A549 (cell line): Measurements from ENCODE around the gene MRPS22. TPM values are rescaled to one million over a fixed set of nuclear protein-coding genes. Genes with fewer than 3 reads are reported as not detected.

Source experiments
- ATAC-seq, 2 experiments: fragments of 200-7000 bp in 1 of 2; fragments of >200 bp in 1 of 2; cut with Nextera tagmentation in 1 of 2; cut with Tn5 transposase in 1 of 2; 3 replicates each; pipeline versions ENCODE4 v1.8.0 to v1.9.1; 2018 to 2020; ENCODE audit warnings: mild to moderate bottlenecking in 1 of 2, moderate library complexity in 1 of 2
- CTCF ChIA-PET: fragments of 300-600 bp; sonication (Branson Sonifier 250); formaldehyde crosslinking; extraction: SDS; loops from one replicate; lab custom pipeline; 2021; ENCODE audit warnings: antibody characterized with exemption, inconsistent platforms; lab: Yijun Ruan, JAX
- POLR2A ChIA-PET: fragments of 350-600 bp; formaldehyde crosslinking; extraction: SDS; loops from one replicate; lab custom pipeline; 2021; ENCODE audit warnings: antibody characterized with exemption, inconsistent platforms; lab: Yijun Ruan, JAX
- DNase-seq, 2 experiments: peaks; one replicate each; pipeline versions ENCODE4 v3.0.0 to v3.0.0-alpha.2; 2011 to 2016; ENCODE audit warnings: low read depth in 1 of 2, low spot score in 1 of 2
- FAIRE-seq: peaks from 2 replicates; lab custom pipeline; 2011; peaks lifted over from hg19 to GRCh38; lab: Jason Lieb, UNC
- H3K27ac ChIP-seq, 2 experiments: fragments of >200 bp; sonication (Bioruptor Twin); formaldehyde crosslinking; 3 replicates each; pipeline ENCODE4 v1.5.1; 2016 to 2017
- H3K4me1 ChIP-seq: fragments of >200 bp; sonication (Bioruptor Twin); formaldehyde crosslinking; 3 replicates; pipeline ENCODE4 v1.6.1; 2016
- H3K4me2 ChIP-seq: fragments of >200 bp; sonication (Bioruptor Twin); formaldehyde crosslinking; 3 replicates; pipeline ENCODE4 v1.6.1; 2016
- H3K4me3 ChIP-seq: fragments of >200 bp; sonication (Bioruptor Twin); formaldehyde crosslinking; 3 replicates; pipeline ENCODE4 v1.5.1; 2016
- H3K9me3 ChIP-seq: fragments of >200 bp; sonication (Bioruptor Twin); formaldehyde crosslinking; 3 replicates; pipeline ENCODE4 v1.6.1; 2016
- CBX2 ChIP-seq: fragments of 200-600 bp; sonication (generic); IDR thresholded peaks from 2 replicates; pipeline ENCODE4 v1.6.1; 2016; ENCODE audit warnings: low read depth, mild to moderate bottlenecking, borderline replicate concordance
- CBX8 ChIP-seq: fragments of 200-600 bp; sonication (generic); IDR thresholded peaks from 2 replicates; pipeline ENCODE4 v1.6.1; 2016
- CEBPB ChIP-seq, 2 experiments: fragments of >200 bp in 1 of 2; sonication (Bioruptor Twin) in 1 of 2; formaldehyde crosslinking in 1 of 2; IDR thresholded peaks; 2 replicates each; pipeline ENCODE4 v1.6.1; 2012 to 2016
- CHD2 ChIP-seq: fragments of 150-350 bp; IDR thresholded peaks from 2 replicates; pipeline ENCODE4 v1.6.1; 2014; ENCODE audit warnings: low read length; ENCODE audit not compliant: partially characterized antibody
- EHF ChIP-seq: fragments of 250-450 bp; sonication (Bioruptor Pico); IDR thresholded peaks from 2 replicates; pipeline ENCODE4 v1.5.0; 2020; ENCODE audit warnings: mild to moderate bottlenecking
- ESRRA ChIP-seq: fragments of 150-350 bp; IDR thresholded peaks from 2 replicates; pipeline ENCODE4 v1.6.1; 2014; ENCODE audit warnings: mild to moderate bottlenecking, low read length, borderline replicate concordance
- FOXS1 ChIP-seq: fragments of 250-450 bp; sonication (Bioruptor Pico); IDR thresholded peaks from 2 replicates; pipeline ENCODE4 v1.5.0; 2020; ENCODE audit warnings: mild to moderate bottlenecking, moderate library complexity
- HEYL ChIP-seq: fragments of 250-450 bp; sonication (Bioruptor Pico); IDR thresholded peaks from 2 replicates; pipeline ENCODE4 v1.8.0; 2021; ENCODE audit warnings: mild to moderate bottlenecking, moderate library complexity
- HOXA7 ChIP-seq: fragments of 250-450 bp; sonication (Bioruptor Pico); IDR thresholded peaks from 2 replicates; pipeline ENCODE4 v1.5.0; 2020; ENCODE audit warnings: mild to moderate bottlenecking, moderate library complexity
- HOXB5 ChIP-seq: fragments of 250-450 bp; sonication (Bioruptor Pico); IDR thresholded peaks from 2 replicates; pipeline ENCODE4 v1.5.0; 2020; ENCODE audit warnings: mild to moderate bottlenecking, moderate library complexity
- JUN ChIP-seq, 2 experiments: fragments of >200 bp; sonication (Bioruptor Twin); formaldehyde crosslinking; IDR thresholded peaks; 2 replicates in 1 of 2; 3 replicates in 1 of 2; pipeline ENCODE4 v1.6.1; 2016 to 2017
- KDM1A ChIP-seq: fragments of 200-600 bp; sonication (generic); IDR thresholded peaks from 2 replicates; pipeline ENCODE4 v1.6.1; 2016; ENCODE audit warnings: low read depth, mild to moderate bottlenecking
- NFE2L2 ChIP-seq: fragments of 150-350 bp; conservative IDR thresholded peaks from 2 replicates; pipeline ENCODE4 v1.6.1; 2014; ENCODE audit warnings: low read length
- NPAS2 ChIP-seq: fragments of 250-450 bp; sonication (Bioruptor Pico); IDR thresholded peaks from 2 replicates; pipeline ENCODE4 v1.8.0; 2022; ENCODE audit warnings: mild to moderate bottlenecking, moderate library complexity, borderline replicate concordance
- NR3C1 ChIP-seq: fragments of >200 bp; sonication (Bioruptor Twin); formaldehyde crosslinking; IDR thresholded peaks from 3 replicates; pipeline ENCODE4 v1.6.1; 2017
- POLR2A ChIP-seq: IDR thresholded peaks from 2 replicates; pipeline ENCODE4 v1.6.1; 2012; ENCODE audit warnings: mild to moderate bottlenecking, low read length
- POLR2AphosphoS2 ChIP-seq: conservative IDR thresholded peaks from 2 replicates; pipeline ENCODE4 v1.6.1; 2012; ENCODE audit warnings: low read length, improper control_type of control experiment, inconsistent platforms
- RAD21 ChIP-seq, 2 experiments: fragments of >200 bp in 1 of 2; sonication (Bioruptor Twin) in 1 of 2; formaldehyde crosslinking in 1 of 2; IDR thresholded peaks in 1 of 2; conservative IDR thresholded peaks in 1 of 2; 2 replicates in 1 of 2; 3 replicates in 1 of 2; pipeline ENCODE4 v1.6.1; 2012 to 2018; ENCODE audit warnings: inconsistent platforms in 1 of 2
- RCOR1 ChIP-seq: fragments of 150-350 bp; IDR thresholded peaks from 2 replicates; pipeline ENCODE4 v1.6.1; 2014; ENCODE audit warnings: antibody characterized with exemption, low read length, low read depth
- SMC3 ChIP-seq: fragments of >200 bp; sonication (Bioruptor Twin); formaldehyde crosslinking; IDR thresholded peaks from 3 replicates; pipeline ENCODE4 v1.6.1; 2018; ENCODE audit warnings: inconsistent platforms
- TFCP2L1 ChIP-seq: fragments of 250-450 bp; sonication (Bioruptor Pico); IDR thresholded peaks from 2 replicates; pipeline ENCODE4 v1.5.0; 2021; ENCODE audit warnings: mild to moderate bottlenecking
- ZFP36 ChIP-seq: fragments of 450-650 bp; IDR thresholded peaks from 2 replicates; pipeline ENCODE4 v1.6.1; 2014; ENCODE audit warnings: borderline replicate concordance; ENCODE audit not compliant: partially characterized antibody
- ZNF302 ChIP-seq: fragments of 250-450 bp; sonication (Bioruptor Pico); IDR thresholded peaks from 2 replicates; pipeline ENCODE4 v1.9.0; 2021; ENCODE audit warnings: inconsistent platforms, mild to moderate bottlenecking, moderate library complexity
- ZSCAN20 ChIP-seq: fragments of 250-450 bp; sonication (Bioruptor Pico); IDR thresholded peaks from 2 replicates; pipeline ENCODE4 v1.8.0; 2022; ENCODE audit warnings: mild to moderate bottlenecking, moderate library complexity
- WGBS: methylation state at CpG from one replicate; pipeline ENCODE4 v1.1.6; 2017; ENCODE audit errors: missing lambda C conversion rate; 5-methylcytosine and 5-hydroxymethylcytosine counted together
- polyA plus RNA-seq, 4 experiments: library from polyadenylated mRNA; depleted of rRNA in 3 of 4; stranded (reverse); fragments of >200 nt; fragmentation: RNase III in 1 of 4; extraction: RNeasy Plus Mini Kit Qiagen cat#74134 plus additional on column Dnase treatment in 1 of 4; gene quantifications; 2 replicates in 3 of 4; 3 replicates in 1 of 4; pipeline ENCODE4 v1.2.3, GENCODE V29; 2011 to 2017
- TF ChIP-seq, protein P1 (sequence below): fragments of 150-350 bp; IDR thresholded peaks from 2 replicates; pipeline ENCODE4 v1.6.1; 2014; ENCODE audit warnings: low read depth, mild to moderate bottlenecking, low read length
- TF ChIP-seq, protein P2 (sequence below): fragments of >200 bp; sonication (Bioruptor Twin); formaldehyde crosslinking; IDR thresholded peaks from 3 replicates; pipeline ENCODE4 v1.5.1; 2016
- TF ChIP-seq, protein P3 (sequence below): fragments of 200-600 bp; sonication (generic); IDR thresholded peaks from 2 replicates; pipeline ENCODE4 v1.6.1; 2016; ENCODE audit warnings: antibody characterized with exemption, mild to moderate bottlenecking, moderate library complexity

Gene MRPS22
- polyA plus RNA-seq, 2 of the 4 experiments (the other 2 are of a cell fraction), result 47.3 to 57.3 TPM

DNA sequence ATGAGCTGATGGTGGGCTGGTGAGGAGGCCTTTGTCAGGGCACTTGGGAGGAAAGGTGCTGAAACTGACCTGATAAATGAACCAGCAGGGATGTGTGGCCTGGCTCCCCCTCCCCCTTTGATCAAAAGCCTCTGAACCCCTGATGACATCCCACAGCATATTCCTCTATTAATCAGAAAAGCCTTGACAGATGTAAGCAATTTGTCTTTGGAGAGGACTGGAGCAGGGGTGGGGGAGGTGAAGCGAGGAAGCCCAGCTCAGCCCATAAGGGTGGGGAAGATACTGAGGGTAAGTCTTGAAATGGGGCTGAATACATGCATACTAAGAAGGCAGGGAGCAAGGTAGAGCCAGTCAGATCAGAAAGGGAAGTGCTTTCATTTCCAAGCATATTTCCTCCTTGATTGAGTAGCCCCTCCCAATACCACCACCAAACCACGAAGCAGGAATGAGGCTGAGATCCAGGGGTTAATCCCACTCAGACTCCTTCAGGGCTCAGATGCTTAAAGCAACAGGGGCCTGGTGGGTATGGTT lies 34.7 kb upstream of the MRPS22 start:
- ATAC-seq (peak; percentile 3 to 20; a peak in 3 of 6 replicates), DNase-seq (no peak), FAIRE-seq (no peak)
- no peak for TF ChIP-seq HOXB5 (CRISPR knock-in tag)
- TF ChIP-seq NFE2L2, result no peak
- TF ChIP-seq ZFP36, result no peak
- TF ChIP-seq KDM1A, result no peak
- TF ChIP-seq POLR2AphosphoS2, result no peak
- TF ChIP-seq NR3C1, result no peak
- no peak for TF ChIP-seq CHD2
- TF ChIP-seq ESRRA, result no peak
- TF ChIP-seq POLR2A, result no peak
- TF ChIP-seq, protein P1, sequence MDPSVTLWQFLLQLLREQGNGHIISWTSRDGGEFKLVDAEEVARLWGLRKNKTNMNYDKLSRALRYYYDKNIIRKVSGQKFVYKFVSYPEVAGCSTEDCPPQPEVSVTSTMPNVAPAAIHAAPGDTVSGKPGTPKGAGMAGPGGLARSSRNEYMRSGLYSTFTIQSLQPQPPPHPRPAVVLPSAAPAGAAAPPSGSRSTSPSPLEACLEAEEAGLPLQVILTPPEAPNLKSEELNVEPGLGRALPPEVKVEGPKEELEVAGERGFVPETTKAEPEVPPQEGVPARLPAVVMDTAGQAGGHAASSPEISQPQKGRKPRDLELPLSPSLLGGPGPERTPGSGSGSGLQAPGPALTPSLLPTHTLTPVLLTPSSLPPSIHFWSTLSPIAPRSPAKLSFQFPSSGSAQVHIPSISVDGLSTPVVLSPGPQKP, result no peak
- no peak for TF ChIP-seq RCOR1
- TF ChIP-seq HOXA7 (CRISPR knock-in tag), result no peak
- no peak for TF ChIP-seq CEBPB (IDR thresholded peaks at IDR 0.05)
- TF ChIP-seq, protein P2, sequence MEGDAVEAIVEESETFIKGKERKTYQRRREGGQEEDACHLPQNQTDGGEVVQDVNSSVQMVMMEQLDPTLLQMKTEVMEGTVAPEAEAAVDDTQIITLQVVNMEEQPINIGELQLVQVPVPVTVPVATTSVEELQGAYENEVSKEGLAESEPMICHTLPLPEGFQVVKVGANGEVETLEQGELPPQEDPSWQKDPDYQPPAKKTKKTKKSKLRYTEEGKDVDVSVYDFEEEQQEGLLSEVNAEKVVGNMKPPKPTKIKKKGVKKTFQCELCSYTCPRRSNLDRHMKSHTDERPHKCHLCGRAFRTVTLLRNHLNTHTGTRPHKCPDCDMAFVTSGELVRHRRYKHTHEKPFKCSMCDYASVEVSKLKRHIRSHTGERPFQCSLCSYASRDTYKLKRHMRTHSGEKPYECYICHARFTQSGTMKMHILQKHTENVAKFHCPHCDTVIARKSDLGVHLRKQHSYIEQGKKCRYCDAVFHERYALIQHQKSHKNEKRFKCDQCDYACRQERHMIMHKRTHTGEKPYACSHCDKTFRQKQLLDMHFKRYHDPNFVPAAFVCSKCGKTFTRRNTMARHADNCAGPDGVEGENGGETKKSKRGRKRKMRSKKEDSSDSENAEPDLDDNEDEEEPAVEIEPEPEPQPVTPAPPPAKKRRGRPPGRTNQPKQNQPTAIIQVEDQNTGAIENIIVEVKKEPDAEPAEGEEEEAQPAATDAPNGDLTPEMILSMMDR, result no peak
- TF ChIP-seq EHF, result no peak
- TF ChIP-seq HEYL (CRISPR knock-in tag), result no peak
- TF ChIP-seq NPAS2 (CRISPR knock-in tag), result no peak
- POLR2A ChIA-PET, result no interaction called here
- peak overlapping the region; percentile 72 for H3K4me2 ChIP-seq
- CTCF ChIA-PET, result interaction anchor here (1.2 to 1.5 kb wide), 2 partner anchors 8 to 10 kb away, joined by 3 to 4 read pairs; no protein-coding TSS in a partner anchor
- peaks cover 59% of the 10 kb centered on the region for H3K4me1 ChIP-seq
- no peaks in the 10 kb centered on the region for H3K9me3 ChIP-seq
- peak overlapping the region; percentile 88 to 92 for H3K27ac ChIP-seq
- whole genome bisulfite sequencing, result 25% methylated on average over 2 of the region's 2 CpGs
- H3K4me3 ChIP-seq, result no peak overlapping the region

- ChIA-PET POLR2A (no interaction called here), CTCF (interaction anchor here (1.1 to 5.2 kb wide), 3 partner anchors 19 to 198 kb away, joined by 3 to 26 read pairs (median 5); no protein-coding TSS in a partner anchor)
- ATAC-seq, result peak in 1 of 2 experiments; percentile 14; a peak in 2 of 6 replicates
- Histone ChIP-seq H3K4me3 (no peak overlapping the region), H3K4me2 (peak overlapping the region; percentile 72), H3K4me1 (peaks cover 59% of the 10 kb centered on the region), H3K9me3 (no peaks in the 10 kb centered on the region), H3K27ac (peak overlapping the region; percentile 88 to 92)
- TF ChIP-seq KDM1A, result no peak
- no peak for TF ChIP-seq HOXB5 (CRISPR knock-in tag)
- TF ChIP-seq CBX2, result no peak
- no peak for TF ChIP-seq ZSCAN20 (CRISPR knock-in tag)
- TF ChIP-seq FOXS1 (CRISPR knock-in tag), result no peak
- TF ChIP-seq, protein P3, sequence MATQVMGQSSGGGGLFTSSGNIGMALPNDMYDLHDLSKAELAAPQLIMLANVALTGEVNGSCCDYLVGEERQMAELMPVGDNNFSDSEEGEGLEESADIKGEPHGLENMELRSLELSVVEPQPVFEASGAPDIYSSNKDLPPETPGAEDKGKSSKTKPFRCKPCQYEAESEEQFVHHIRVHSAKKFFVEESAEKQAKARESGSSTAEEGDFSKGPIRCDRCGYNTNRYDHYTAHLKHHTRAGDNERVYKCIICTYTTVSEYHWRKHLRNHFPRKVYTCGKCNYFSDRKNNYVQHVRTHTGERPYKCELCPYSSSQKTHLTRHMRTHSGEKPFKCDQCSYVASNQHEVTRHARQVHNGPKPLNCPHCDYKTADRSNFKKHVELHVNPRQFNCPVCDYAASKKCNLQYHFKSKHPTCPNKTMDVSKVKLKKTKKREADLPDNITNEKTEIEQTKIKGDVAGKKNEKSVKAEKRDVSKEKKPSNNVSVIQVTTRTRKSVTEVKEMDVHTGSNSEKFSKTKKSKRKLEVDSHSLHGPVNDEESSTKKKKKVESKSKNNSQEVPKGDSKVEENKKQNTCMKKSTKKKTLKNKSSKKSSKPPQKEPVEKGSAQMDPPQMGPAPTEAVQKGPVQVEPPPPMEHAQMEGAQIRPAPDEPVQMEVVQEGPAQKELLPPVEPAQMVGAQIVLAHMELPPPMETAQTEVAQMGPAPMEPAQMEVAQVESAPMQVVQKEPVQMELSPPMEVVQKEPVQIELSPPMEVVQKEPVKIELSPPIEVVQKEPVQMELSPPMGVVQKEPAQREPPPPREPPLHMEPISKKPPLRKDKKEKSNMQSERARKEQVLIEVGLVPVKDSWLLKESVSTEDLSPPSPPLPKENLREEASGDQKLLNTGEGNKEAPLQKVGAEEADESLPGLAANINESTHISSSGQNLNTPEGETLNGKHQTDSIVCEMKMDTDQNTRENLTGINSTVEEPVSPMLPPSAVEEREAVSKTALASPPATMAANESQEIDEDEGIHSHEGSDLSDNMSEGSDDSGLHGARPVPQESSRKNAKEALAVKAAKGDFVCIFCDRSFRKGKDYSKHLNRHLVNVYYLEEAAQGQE, result no peak
- no peak for TF ChIP-seq CBX8
- no peak for TF ChIP-seq SMC3
- no peak for TF ChIP-seq POLR2A
- TF ChIP-seq JUN (IDR thresholded peaks at IDR 0.05), result no peak
- TF ChIP-seq, protein P2, result no peak
- TF ChIP-seq NR3C1, result no peak
- no peak for TF ChIP-seq TFCP2L1
- no peak for TF ChIP-seq ZFP36
- no peak for TF ChIP-seq ESRRA
- TF ChIP-seq ZNF302 (CRISPR knock-in tag), result no peak
- no peak for TF ChIP-seq RCOR1
- no peak for TF ChIP-seq RAD21 (conservative IDR thresholded peaks at IDR 0.05 in 1 of 2, IDR thresholded peaks at IDR 0.05 in 1 of 2)
- TF ChIP-seq NPAS2 (CRISPR knock-in tag), result no peak
- 45% methylated on average over 4 of the region's 4 CpGs for WGBS
- FAIRE-seq, result no peak
- peak in 1 of 2 experiments; percentile 15 for DNase-seq
Observed at GRCh38 chr3:139309880-139310279, 33.9 kb upstream of the MRPS22 start.
